Mesendoderm (in vitro differentiated cells): ENCODE data around the gene SNRNP70.
A peak's percentile ranks its signal among the peaks of the same experiment; 100 is the strongest.

ENCODE experiments used
- DNase-seq: peaks from one replicate; pipeline ENCODE4 v3.0.0; 2013
- H2AK5ac ChIP-seq: 2 replicates; pipeline ENCODE4 v1.6.1; 2013; ENCODE audit warnings: low read length, inconsistent platforms
- H2BK120ac ChIP-seq: 2 replicates; pipeline ENCODE4 v1.6.1; 2013; ENCODE audit warnings: low read depth, mild to moderate bottlenecking, low read length, moderate library complexity, mixed read lengths
- H2BK15ac ChIP-seq: replicated peaks from 2 replicates; pipeline ENCODE4 v1.6.1; 2013; ENCODE audit warnings: low read depth, mild to moderate bottlenecking, moderate library complexity
- H2BK5ac ChIP-seq: 2 replicates; pipeline ENCODE4 v1.6.1; 2013; ENCODE audit warnings: low read length, inconsistent platforms
- H3K18ac ChIP-seq: 2 replicates; pipeline ENCODE4 v1.6.1; 2013; ENCODE audit warnings: mild to moderate bottlenecking, low read length, mixed read lengths
- H3K23ac ChIP-seq: one replicate; pipeline ENCODE4 v1.6.1; 2013; ENCODE audit warnings: low read length
- H3K27ac ChIP-seq: 2 replicates; pipeline ENCODE4 v1.5.1; 2013; ENCODE audit warnings: low read depth, mild to moderate bottlenecking, inconsistent platforms, low read length, moderate library complexity
- H3K27me3 ChIP-seq: 2 replicates; pipeline ENCODE4 v1.6.1; 2013; ENCODE audit warnings: low read length, control low read depth, mild to moderate bottlenecking, inconsistent platforms; ENCODE audit not compliant: insufficient read depth, poor library complexity
- H3K36me3 ChIP-seq: 2 replicates; pipeline ENCODE4 v1.6.1; 2013; ENCODE audit warnings: low read length, inconsistent platforms; ENCODE audit not compliant: control insufficient read depth, insufficient read depth
- H3K4ac ChIP-seq: one replicate; pipeline ENCODE4 v1.6.1; 2013; ENCODE audit warnings: low read depth, mild to moderate bottlenecking, low read length, moderate library complexity
- H3K4me1 ChIP-seq: 2 replicates; pipeline ENCODE4 v1.6.1; 2013; ENCODE audit warnings: low read depth, low read length, inconsistent platforms; ENCODE audit not compliant: control insufficient read depth
- H3K4me2 ChIP-seq: 2 replicates; pipeline ENCODE4 v1.6.1; 2013; ENCODE audit warnings: low read length
- H3K4me3 ChIP-seq: 2 replicates; pipeline ENCODE4 v1.5.1; 2013; ENCODE audit warnings: mild to moderate bottlenecking, low read length
- H3K56ac ChIP-seq: one replicate; pipeline ENCODE4 v1.6.1; 2013; ENCODE audit warnings: low read length
- H3K79me1 ChIP-seq: 2 replicates; pipeline ENCODE4 v1.6.1; 2013; ENCODE audit warnings: low read length, inconsistent platforms
- H3K79me2 ChIP-seq: 2 replicates; pipeline ENCODE4 v1.6.1; 2013; ENCODE audit warnings: mild to moderate bottlenecking, low read length; ENCODE audit not compliant: control insufficient read depth, insufficient read depth
- H3K9ac ChIP-seq: 2 replicates; pipeline ENCODE4 v1.6.1; 2013; ENCODE audit warnings: low read length, inconsistent platforms
- H4K5ac ChIP-seq: one replicate; pipeline ENCODE4 v1.6.1; 2013; ENCODE audit warnings: low read length
- H4K8ac ChIP-seq: one replicate; pipeline ENCODE4 v1.6.1; 2013; ENCODE audit warnings: low read depth, mild to moderate bottlenecking, control low read depth, low read length, moderate library complexity
- WGBS: extraction: QIAGEN DNeasy Blood & Tissue Kit; methylation state at CpG from one replicate; pipeline ENCODE4 v1.1.7; 2013; ENCODE audit warnings: low lambda C conversion rate, missing lambda C conversion rate; ENCODE audit not compliant: insufficient coverage; ENCODE audit errors: extremely low coverage; 5-methylcytosine and 5-hydroxymethylcytosine counted together

Gene SNRNP70

GRCh38 chr19:49113762-49114629 is 28.7 kb downstream of the SNRNP70 start, which contains the start of gene LIN7B:
LIN7B (plus strand) TSS chr19:49114370; CDS start chr19:49114405, 35 bp downstream.
- peak within 1 kb of the TSS; percentile 90 for H3K56ac ChIP-seq
- no peak within 1 kb of the TSS for H3K4ac ChIP-seq
- no peaks in the 10 kb centered on the region for H3K79me2 ChIP-seq
- H2BK15ac ChIP-seq: no peak within 1 kb of the TSS
- H4K8ac ChIP-seq: no peak within 1 kb of the TSS
- no peak within 1 kb of the TSS for H2BK5ac ChIP-seq
- H3K36me3 ChIP-seq: peaks cover 1% of the 10 kb centered on the region
- H3K23ac ChIP-seq: peak within 1 kb of the TSS; percentile 92
- peak within 1 kb of the TSS; percentile 59 for H3K4me3 ChIP-seq
- no peaks in the 10 kb centered on the region for H3K27me3 ChIP-seq
- H2BK120ac ChIP-seq: no peak within 1 kb of the TSS
- H4K5ac ChIP-seq: no peak within 1 kb of the TSS
- peak within 1 kb of the TSS; percentile 83 for H3K18ac ChIP-seq
- H3K4me2 ChIP-seq: peak within 1 kb of the TSS; percentile 74
- H3K4me1 ChIP-seq: no peaks in the 10 kb centered on the region
- peak; percentile 82 for DNase-seq
- WGBS: no CpG with 5 or more reads among the region's 66 CpGs
- peak within 1 kb of the TSS; percentile 80 for H3K9ac ChIP-seq
- no peak within 1 kb of the TSS for H2AK5ac ChIP-seq
- H3K27ac ChIP-seq: no peak within 1 kb of the TSS
- no peaks in the 10 kb centered on the region for H3K79me1 ChIP-seq

- WGBS: no CpG with 5 or more reads among the region's 68 CpGs
- no peak overlapping the region for H4K8ac ChIP-seq
- H3K27me3 ChIP-seq: no peaks in the 10 kb centered on the region
- peak; percentile 75 for DNase-seq
- peak overlapping the region; percentile 80 for H3K9ac ChIP-seq
- no peaks in the 10 kb centered on the region for H3K79me1 ChIP-seq
- no peak overlapping the region for H2BK120ac ChIP-seq
- no peak overlapping the region for H3K27ac ChIP-seq
- no peaks in the 10 kb centered on the region for H3K36me3 ChIP-seq
- H4K5ac ChIP-seq: no peak overlapping the region
- H3K79me2 ChIP-seq: no peaks in the 10 kb centered on the region
- H2BK15ac ChIP-seq: no peak overlapping the region
- H3K56ac ChIP-seq: peak overlapping the region; percentile 90
- H2AK5ac ChIP-seq: no peak overlapping the region
- H2BK5ac ChIP-seq: no peak overlapping the region
- H3K23ac ChIP-seq: peak overlapping the region; percentile 92
- peak overlapping the region; percentile 74 for H3K4me2 ChIP-seq
- peak overlapping the region; percentile 59 for H3K4me3 ChIP-seq
- no peak overlapping the region for H3K4ac ChIP-seq
- H3K18ac ChIP-seq: peak overlapping the region; percentile 83
- H3K4me1 ChIP-seq: no peaks in the 10 kb centered on the region
These were observed 29.5 kb downstream of the SNRNP70 start for GRCh38 chr19:49114630-49115363.

GRCh38 chr19:49116544-49116943 is 31.3 kb downstream of the SNRNP70 start:
- no peaks in the 10 kb centered on the region for H3K79me1 ChIP-seq
- H2BK5ac ChIP-seq: no peak overlapping the region
- H2BK120ac ChIP-seq: no peak overlapping the region
- no peak overlapping the region for H3K23ac ChIP-seq
- no peak overlapping the region for H3K4me3 ChIP-seq
- no peak overlapping the region for H3K56ac ChIP-seq
- H3K4me2 ChIP-seq: no peak overlapping the region
- no peaks in the 10 kb centered on the region for H3K36me3 ChIP-seq
- no peaks in the 10 kb centered on the region for H3K79me2 ChIP-seq
- H3K27ac ChIP-seq: no peak overlapping the region
- H4K5ac ChIP-seq: no peak overlapping the region
- no peak overlapping the region for H3K9ac ChIP-seq
- no peak for DNase-seq
- H4K8ac ChIP-seq: no peak overlapping the region
- no peak overlapping the region for H2AK5ac ChIP-seq
- H3K4ac ChIP-seq: no peak overlapping the region
- peaks cover 7% of the 10 kb centered on the region for H3K27me3 ChIP-seq
- H2BK15ac ChIP-seq: no peak overlapping the region
- no peak overlapping the region for H3K18ac ChIP-seq
- H3K4me1 ChIP-seq: no peaks in the 10 kb centered on the region
- no CpG with 5 or more reads among the region's 1 CpG for WGBS

GRCh38 chr19:49117677-49118564 is 32.7 kb downstream of the SNRNP70 start:
- no CpG with 5 or more reads among the region's 26 CpGs for WGBS

GRCh38 chr19:49118565-49119410 is 33.5 kb downstream of the SNRNP70 start, which contains the start of gene C19orf73:
C19orf73 (minus strand) TSS chr19:49119143; CDS start chr19:49119022, 121 bp downstream.
- peak within 1 kb of the TSS; percentile 15 for H3K27ac ChIP-seq
- H4K8ac ChIP-seq: no peak within 1 kb of the TSS
- no CpG with 5 or more reads among the region's 85 CpGs for WGBS

More at GRCh38 chr19:49117677-49118564, 32.7 kb downstream of the SNRNP70 start:
- no peak overlapping the region for H2BK15ac ChIP-seq
- peak overlapping the region; percentile 87 for H3K9ac ChIP-seq
- no peaks in the 10 kb centered on the region for H3K36me3 ChIP-seq
- no peak overlapping the region for H4K5ac ChIP-seq
- no peak overlapping the region for H3K27ac ChIP-seq
- H3K79me2 ChIP-seq: no peaks in the 10 kb centered on the region
- H3K4me2 ChIP-seq: peak overlapping the region; percentile 55
- no peak overlapping the region for H4K8ac ChIP-seq
- H3K4ac ChIP-seq: no peak overlapping the region
- H2BK5ac ChIP-seq: no peak overlapping the region
- no peaks in the 10 kb centered on the region for H3K79me1 ChIP-seq
- no peak overlapping the region for H3K18ac ChIP-seq
- no peak overlapping the region for H2AK5ac ChIP-seq
- no peaks in the 10 kb centered on the region for H3K4me1 ChIP-seq
- DNase-seq: no peak
- peak overlapping the region; percentile 93 for H3K56ac ChIP-seq
- H2BK120ac ChIP-seq: no peak overlapping the region
- peaks cover 7% of the 10 kb centered on the region for H3K27me3 ChIP-seq
- peak overlapping the region; percentile 64 for H3K4me3 ChIP-seq
- no peak overlapping the region for H3K23ac ChIP-seq

More at GRCh38 chr19:49118565-49119410, 33.5 kb downstream of the SNRNP70 start, which contains the start of gene C19orf73:
- peak; percentile 95 for DNase-seq
- no peaks in the 10 kb centered on the region for H3K79me2 ChIP-seq
- H2AK5ac ChIP-seq: no peak within 1 kb of the TSS
- no peaks in the 10 kb centered on the region for H3K36me3 ChIP-seq
- H3K18ac ChIP-seq: peak within 1 kb of the TSS; percentile 81
- peak within 1 kb of the TSS; percentile 64 for H3K4me3 ChIP-seq
- peaks cover 7% of the 10 kb centered on the region for H3K27me3 ChIP-seq
- H3K23ac ChIP-seq: no peak within 1 kb of the TSS
- peak within 1 kb of the TSS; percentile 55 for H3K4me2 ChIP-seq
- H2BK15ac ChIP-seq: no peak within 1 kb of the TSS
- H2BK5ac ChIP-seq: peak within 1 kb of the TSS; percentile 55
- peak within 1 kb of the TSS; percentile 75 for H3K4ac ChIP-seq
- H3K56ac ChIP-seq: peak within 1 kb of the TSS; percentile 93
- H3K79me1 ChIP-seq: no peaks in the 10 kb centered on the region
- no peaks in the 10 kb centered on the region for H3K4me1 ChIP-seq
- H3K9ac ChIP-seq: peak within 1 kb of the TSS; percentile 87
- no peak within 1 kb of the TSS for H4K5ac ChIP-seq
- H2BK120ac ChIP-seq: no peak within 1 kb of the TSS
